CD4-positive, CD25-positive, alpha-beta regulatory T cell (primary cell): ENCODE measurements around the gene ARHGEF33. TPM values are rescaled to one million over a fixed set of nuclear protein-coding genes. Genes with fewer than 3 reads are reported as not detected.

Source experiments
- ATAC-seq, 2 donors: fragments of 150-1000 bp; cut with Tn5 transposase; one replicate each; pipeline ENCODE4 v1.10.0; 2021; ENCODE audit warnings: low read depth in 2 of 2, moderate number of reproducible peaks in 2 of 2, moderate library complexity in 1 of 2
- DNase-seq, 3 donors: peaks; one replicate each; pipeline versions ENCODE4 v3.0.0 to v3.0.0-alpha.2; 2012 to 2022; ENCODE audit warnings: mixed read lengths in 1 of 3
- H3K27ac ChIP-seq: one replicate; pipeline ENCODE4 v1.7.0; 2013; ENCODE audit warnings: mild to moderate bottlenecking, low read length; ENCODE audit not compliant: insufficient read depth, poor library complexity, severe bottlenecking
- H3K27me3 ChIP-seq: one replicate; pipeline ENCODE4 v1.7.0; 2013; ENCODE audit warnings: low read length; ENCODE audit not compliant: control insufficient read depth, insufficient read depth
- H3K36me3 ChIP-seq: one replicate; pipeline ENCODE4 v1.7.0; 2013; ENCODE audit warnings: mild to moderate bottlenecking, low read length, moderate library complexity; ENCODE audit not compliant: control insufficient read depth, insufficient read depth
- H3K4me1 ChIP-seq: 2 replicates; pipeline ENCODE4 v1.7.0; 2013; ENCODE audit warnings: mild to moderate bottlenecking, low read length; ENCODE audit not compliant: insufficient read depth, control insufficient read depth, poor library complexity, severe bottlenecking
- H3K4me3 ChIP-seq: one replicate; pipeline ENCODE4 v1.7.0; 2013; ENCODE audit warnings: low read depth, mild to moderate bottlenecking, low read length, moderate library complexity
- H3K9me3 ChIP-seq, 2 experiments: 1 replicate in 1 of 2; 2 replicates in 1 of 2; pipeline ENCODE4 v1.7.0; 2013; ENCODE audit warnings: low read length in 2 of 2, mild to moderate bottlenecking in 1 of 2, moderate library complexity in 1 of 2; ENCODE audit not compliant: control insufficient read depth in 2 of 2
- H3K27ac Mint-ChIP-seq, 3 donors: one replicate each; pipeline ENCODE4 v1.8.0; 2020 to 2022; ENCODE audit warnings: mild to moderate bottlenecking in 3 of 3, mixed read lengths in 3 of 3, moderate library complexity in 2 of 3
- H3K27me3 Mint-ChIP-seq: one replicate; pipeline ENCODE4 v1.8.0; 2022; ENCODE audit warnings: mild to moderate bottlenecking, mixed read lengths
- H3K36me3 Mint-ChIP-seq: one replicate; pipeline ENCODE4 v1.8.0; 2020; ENCODE audit warnings: mixed read lengths
- H3K4me1 Mint-ChIP-seq, 4 donors: one replicate each; pipeline ENCODE4 v1.8.0; 2020 to 2022; ENCODE audit warnings: mixed read lengths in 4 of 4, mild to moderate bottlenecking in 1 of 4
- H3K4me3 Mint-ChIP-seq, 4 donors: one replicate each; pipeline ENCODE4 v1.8.0; 2020 to 2022; ENCODE audit warnings: mild to moderate bottlenecking in 4 of 4, mixed read lengths in 4 of 4, moderate library complexity in 3 of 4
- H3K9me3 Mint-ChIP-seq, 7 donors: one replicate each; pipeline ENCODE4 v1.8.0; 2020 to 2022; ENCODE audit warnings: mixed read lengths in 7 of 7, mild to moderate bottlenecking in 3 of 7, moderate library complexity in 2 of 7
- polyA plus RNA-seq, 4 donors: library from polyadenylated mRNA; unstranded; fragments of 300-500 nt; fragmentation: Illumina TruSeq; gene quantifications; one replicate each; pipeline ENCODE4 v1.2.3, GENCODE V29; 2021
- total RNA-seq: library from RNA; stranded (reverse); gene quantifications from one replicate; pipeline ENCODE4 v1.2.3, GENCODE V29; 2022

The ARHGEF33 gene
- total and polyA plus RNA-seq, 5 donors from 2014 or later, result 0.16 TPM; not detected in 4

DNA sequence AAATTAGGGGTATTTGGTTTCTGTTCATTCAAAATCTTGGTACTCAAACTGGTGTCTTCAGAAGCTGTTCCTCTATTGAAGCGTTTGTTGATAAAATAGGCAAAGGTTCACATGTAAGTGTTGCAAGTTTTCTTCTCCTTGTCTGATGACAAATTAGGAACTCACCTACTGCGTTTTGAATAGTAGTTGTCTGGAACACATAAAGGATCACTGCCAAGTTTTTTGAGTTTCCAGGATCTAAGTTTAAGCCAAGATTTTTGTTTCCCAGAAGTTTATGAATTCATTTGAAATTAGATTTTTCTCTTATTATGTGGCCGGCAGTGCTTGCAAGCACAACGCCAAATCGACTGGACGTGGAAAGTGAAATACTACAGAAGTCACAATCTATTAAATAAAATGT lies 85.4 kb downstream of the ARHGEF33 start:
- Mint-ChIP-seq H3K27ac (no peak overlapping the region), H3K4me3 (no peak overlapping the region), H3K4me1 (peaks cover 0 to 5% (median 0%) of the 10 kb centered on the region in 4 donors), H3K27me3 (peaks cover 5% of the 10 kb centered on the region), H3K9me3 (peaks cover 0 to 1% (median 0%) of the 10 kb centered on the region in 7 donors), H3K36me3 (peaks cover 4% of the 10 kb centered on the region)
- Histone ChIP-seq H3K4me1 (no peaks in the 10 kb centered on the region), H3K27ac (no peak overlapping the region), H3K27me3 (no peaks in the 10 kb centered on the region), H3K36me3 (no peaks in the 10 kb centered on the region), H3K9me3 (no peaks in the 10 kb centered on the region), H3K4me3 (no peak overlapping the region)
- ATAC-seq (no peak), DNase-seq (no peak)

- no peak overlapping the region for H3K27ac ChIP-seq
- DNase-seq, result no peak
- no peak overlapping the region for H3K4me3 ChIP-seq
- no peak overlapping the region for H3K27ac Mint-ChIP-seq
- no peaks in the 10 kb centered on the region for H3K4me1 ChIP-seq
- peaks cover 0 to 5% (median 0%) of the 10 kb centered on the region in 4 donors for H3K4me1 Mint-ChIP-seq
- no peak for ATAC-seq
- H3K4me3 Mint-ChIP-seq, result no peak overlapping the region
- H3K27me3 Mint-ChIP-seq, result no peaks in the 10 kb centered on the region
- H3K36me3 Mint-ChIP-seq, result peaks cover 4% of the 10 kb centered on the region
- H3K36me3 ChIP-seq, result no peaks in the 10 kb centered on the region
- H3K27me3 ChIP-seq, result no peaks in the 10 kb centered on the region
- no peaks in the 10 kb centered on the region for H3K9me3 ChIP-seq
- H3K9me3 Mint-ChIP-seq, result peaks cover 0 to under 1% (median 0%) of the 10 kb centered on the region in 7 donors
Measured at GRCh38 chr2:38977047-38977446, 87.4 kb downstream of the ARHGEF33 start.

- Mint-ChIP-seq H3K9me3 (no peaks in the 10 kb centered on the region), H3K27me3 (no peaks in the 10 kb centered on the region), H3K27ac (peak overlapping the region in 1 of 3 donors; percentile 1), H3K4me1 (peaks cover 0 to 5% (median 0%) of the 10 kb centered on the region in 4 donors), H3K36me3 (peaks cover 4% of the 10 kb centered on the region), H3K4me3 (no peak overlapping the region)
- Histone ChIP-seq H3K4me1 (no peaks in the 10 kb centered on the region), H3K27me3 (no peaks in the 10 kb centered on the region), H3K9me3 (no peaks in the 10 kb centered on the region), H3K27ac (no peak overlapping the region), H3K36me3 (no peaks in the 10 kb centered on the region), H3K4me3 (no peak overlapping the region)
- no peak for ATAC-seq
- no peak for DNase-seq
Measured at GRCh38 chr2:38978296-38978903, 88.7 kb downstream of the ARHGEF33 start.

DNA sequence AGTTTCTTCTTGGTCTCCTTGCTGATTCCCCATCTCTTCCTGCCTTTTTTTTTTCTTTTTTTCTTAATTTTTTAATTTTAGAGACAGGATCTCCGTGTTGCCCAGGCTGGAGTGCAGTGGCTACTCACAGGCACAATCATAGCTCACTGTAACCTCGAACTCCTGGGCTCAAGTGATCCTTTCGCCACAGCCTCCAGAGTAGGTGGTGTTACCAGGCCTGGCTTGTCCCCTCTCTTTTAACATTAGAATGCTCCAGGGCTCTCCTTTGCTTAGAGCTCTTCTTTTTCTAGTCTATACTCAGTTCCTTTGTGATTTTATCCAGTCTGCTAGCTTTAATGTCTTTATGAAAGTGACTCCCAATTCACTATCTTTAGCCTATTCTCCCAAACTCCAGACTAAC lies 89.2 kb downstream of the ARHGEF33 start:
- Mint-ChIP-seq H3K27me3 (no peaks in the 10 kb centered on the region), H3K4me1 (peaks cover 0 to 7% (median 0%) of the 10 kb centered on the region in 4 donors), H3K27ac (no peak overlapping the region), H3K36me3 (peaks cover 4% of the 10 kb centered on the region), H3K4me3 (no peak overlapping the region), H3K9me3 (no peaks in the 10 kb centered on the region)
- Histone ChIP-seq H3K4me1 (no peaks in the 10 kb centered on the region), H3K36me3 (peaks cover 2% of the 10 kb centered on the region), H3K4me3 (no peak overlapping the region), H3K9me3 (no peaks in the 10 kb centered on the region), H3K27me3 (no peaks in the 10 kb centered on the region), H3K27ac (no peak overlapping the region)
- DNase-seq, result no peak
- no peak for ATAC-seq

- Histone ChIP-seq H3K27me3 (no peaks in the 10 kb centered on the region), H3K36me3 (peaks cover 18% of the 10 kb centered on the region), H3K4me1 (no peaks in the 10 kb centered on the region), H3K4me3 (no peak overlapping the region), H3K9me3 (no peaks in the 10 kb centered on the region), H3K27ac (no peak overlapping the region)
- H3K4me1 Mint-ChIP-seq, result peaks cover 0 to 7% (median 0%) of the 10 kb centered on the region in 4 donors
- H3K9me3 Mint-ChIP-seq, result no peaks in the 10 kb centered on the region
- peaks cover 18% of the 10 kb centered on the region for H3K36me3 Mint-ChIP-seq
- no peak overlapping the region for H3K4me3 Mint-ChIP-seq
- ATAC-seq (no peak), DNase-seq (no peak)
- H3K27me3 Mint-ChIP-seq, result no peaks in the 10 kb centered on the region
- H3K27ac Mint-ChIP-seq, result no peak overlapping the region
Measured at GRCh38 chr2:38981003-38981669, 91.5 kb downstream of the ARHGEF33 start.

DNA sequence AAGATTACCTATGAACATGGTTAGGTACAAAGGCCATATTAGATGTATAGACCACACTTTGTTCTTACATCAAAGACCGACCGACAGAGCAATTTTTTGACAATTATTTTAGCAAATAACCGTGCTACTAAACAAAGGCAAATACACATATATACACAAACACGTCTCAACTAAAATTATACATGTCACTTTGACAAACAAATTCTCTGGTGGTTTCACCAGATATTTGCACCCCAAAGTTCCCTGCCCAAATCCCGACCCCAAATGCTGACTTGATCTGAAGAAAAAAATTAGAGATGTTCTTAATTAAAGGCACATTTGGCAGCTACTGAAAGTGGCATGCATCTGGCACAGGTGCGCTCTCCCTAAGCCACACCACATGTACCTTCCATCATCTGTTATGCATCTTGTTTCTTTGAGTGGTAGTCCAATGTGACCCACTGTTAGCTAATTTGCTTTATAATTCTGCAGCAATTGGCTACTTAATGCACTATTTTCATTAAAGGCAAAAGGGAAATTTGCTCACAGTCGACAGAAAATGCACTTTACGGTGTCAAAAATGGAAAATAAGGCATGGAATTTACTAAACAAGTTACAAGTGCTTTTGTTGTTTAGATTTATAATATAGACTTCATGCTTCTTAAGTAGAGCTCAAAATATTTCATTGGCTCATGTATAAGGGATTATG lies 92.1 kb downstream of the ARHGEF33 start:
- Mint-ChIP-seq H3K9me3 (no peaks in the 10 kb centered on the region), H3K36me3 (peaks cover 19% of the 10 kb centered on the region), H3K4me3 (no peak overlapping the region), H3K4me1 (peaks cover 0 to 5% (median 0%) of the 10 kb centered on the region in 4 donors), H3K27me3 (no peaks in the 10 kb centered on the region), H3K27ac (no peak overlapping the region)
- no peak for DNase-seq
- Histone ChIP-seq H3K36me3 (peaks cover 25% of the 10 kb centered on the region), H3K27me3 (no peaks in the 10 kb centered on the region), H3K4me3 (no peak overlapping the region), H3K27ac (no peak overlapping the region), H3K4me1 (no peaks in the 10 kb centered on the region), H3K9me3 (no peaks in the 10 kb centered on the region)
- no peak for ATAC-seq

GRCh38 chr2:38982498-38982897 lies 92.8 kb downstream of the ARHGEF33 start:
- Histone ChIP-seq H3K4me3 (no peak overlapping the region), H3K9me3 (no peaks in the 10 kb centered on the region), H3K4me1 (no peaks in the 10 kb centered on the region), H3K27me3 (no peaks in the 10 kb centered on the region), H3K27ac (no peak overlapping the region), H3K36me3 (peaks cover 31% of the 10 kb centered on the region)
- peaks cover 0 to 5% (median 0%) of the 10 kb centered on the region in 4 donors for H3K4me1 Mint-ChIP-seq
- peaks cover 23% of the 10 kb centered on the region for H3K36me3 Mint-ChIP-seq
- H3K27me3 Mint-ChIP-seq, result no peaks in the 10 kb centered on the region
- H3K9me3 Mint-ChIP-seq, result no peaks in the 10 kb centered on the region
- H3K27ac Mint-ChIP-seq, result no peak overlapping the region
- ATAC-seq, result no peak
- no peak overlapping the region for H3K4me3 Mint-ChIP-seq
- no peak for DNase-seq
